ENCODE results near the gene XPR1.

Gene XPR1

GRCh38 chr1:180921891-180922630, 290.2 kb downstream of the XPR1 start:
- Histone ChIP-seq H3K9ac (ENCODE audit: low read length in 5 of 5) (no peak overlapping the region), H3K4me1 (ENCODE audit: control insufficient read depth in 5 of 5, insufficient read depth in 5 of 5, low read length in 5 of 5) (peaks cover 10 to 42% (median 30%) of the 10 kb centered on the region in 5 donors), H3K4me3 (ENCODE audit: low read depth in 1 of 5, low read length in 5 of 5) (no peak overlapping the region), H3K36me3 (ENCODE audit: control insufficient read depth in 5 of 5, insufficient read depth in 5 of 5, low read length in 5 of 5) (peaks cover 0 to 21% (median 13%) of the 10 kb centered on the region in 5 donors), H3K27ac (ENCODE audit: low read depth, low read length) (no peak overlapping the region), H3K9me3 (ENCODE audit: control insufficient read depth in 5 of 5, low read length in 5 of 5) (no peaks in the 10 kb centered on the region), H3K27me3 (ENCODE audit: control insufficient read depth in 5 of 5, insufficient read depth in 4 of 5, low read length in 5 of 5) (no peaks in the 10 kb centered on the region)

GRCh38 chr1:180922631-180923015, 290.8 kb downstream of the XPR1 start:
- Histone ChIP-seq H3K27me3 (ENCODE audit: control insufficient read depth in 5 of 5, insufficient read depth in 4 of 5, low read length in 5 of 5) (no peaks in the 10 kb centered on the region), H3K4me3 (ENCODE audit: low read depth in 1 of 5, low read length in 5 of 5) (no peak overlapping the region), H3K27ac (ENCODE audit: low read depth, low read length) (no peak overlapping the region)

GRCh38 chr1:180923021-180923841, 291.4 kb downstream of the XPR1 start:
- peak overlapping the region in 3 of 5 donors; percentile 8 to 32 (median 26) for H3K4me3 ChIP-seq (ENCODE audit: low read depth in 1 of 5, low read length in 5 of 5)
- H3K27me3 ChIP-seq (ENCODE audit: control insufficient read depth in 5 of 5, insufficient read depth in 4 of 5, low read length in 5 of 5) = no peaks in the 10 kb centered on the region
- H3K9ac ChIP-seq (ENCODE audit: low read length in 5 of 5) = no peak overlapping the region
- no peaks in the 10 kb centered on the region for H3K9me3 ChIP-seq (ENCODE audit: control insufficient read depth in 5 of 5, low read length in 5 of 5)
- peaks cover 0 to 9% (median 8%) of the 10 kb centered on the region in 5 donors for H3K36me3 ChIP-seq (ENCODE audit: control insufficient read depth in 5 of 5, insufficient read depth in 5 of 5, low read length in 5 of 5)
- H3K27ac ChIP-seq (ENCODE audit: low read depth, low read length) = no peak overlapping the region
- peaks cover 10 to 44% (median 31%) of the 10 kb centered on the region in 5 donors for H3K4me1 ChIP-seq (ENCODE audit: control insufficient read depth in 5 of 5, insufficient read depth in 5 of 5, low read length in 5 of 5)

More at GRCh38 chr1:180922631-180923015, 290.8 kb downstream of the XPR1 start:
- H3K9me3 ChIP-seq (ENCODE audit: control insufficient read depth in 5 of 5, low read length in 5 of 5) = no peaks in the 10 kb centered on the region
- H3K9ac ChIP-seq (ENCODE audit: low read length in 5 of 5) = no peak overlapping the region
- peaks cover 0 to 15% (median 13%) of the 10 kb centered on the region in 5 donors for H3K36me3 ChIP-seq (ENCODE audit: control insufficient read depth in 5 of 5, insufficient read depth in 5 of 5, low read length in 5 of 5)
- H3K4me1 ChIP-seq (ENCODE audit: control insufficient read depth in 5 of 5, insufficient read depth in 5 of 5, low read length in 5 of 5) = peaks cover 10 to 44% (median 31%) of the 10 kb centered on the region in 5 donors

- peaks cover 10 to 40% (median 31%) of the 10 kb centered on the region in 5 donors for H3K4me1 ChIP-seq (ENCODE audit: control insufficient read depth in 5 of 5, insufficient read depth in 5 of 5, low read length in 5 of 5)
- H3K27ac ChIP-seq (ENCODE audit: low read depth, low read length) = no peak overlapping the region
- no peak overlapping the region for H3K9ac ChIP-seq (ENCODE audit: low read length in 5 of 5)
- H3K4me3 ChIP-seq (ENCODE audit: low read depth in 1 of 5, low read length in 5 of 5) = no peak overlapping the region
- H3K9me3 ChIP-seq (ENCODE audit: control insufficient read depth in 5 of 5, low read length in 5 of 5) = no peaks in the 10 kb centered on the region
- H3K27me3 ChIP-seq (ENCODE audit: control insufficient read depth in 5 of 5, insufficient read depth in 4 of 5, low read length in 5 of 5) = no peaks in the 10 kb centered on the region
- H3K36me3 ChIP-seq (ENCODE audit: control insufficient read depth in 5 of 5, insufficient read depth in 5 of 5, low read length in 5 of 5) = peaks cover 0 to 8% (median 3%) of the 10 kb centered on the region in 5 donors
These were observed 292.1 kb downstream of the XPR1 start for GRCh38 chr1:180923887-180924286.

GRCh38 chr1:180924939-180925338, 293.1 kb downstream of the XPR1 start:
- Histone ChIP-seq H3K9ac (ENCODE audit: low read length in 5 of 5) (no peak overlapping the region), H3K4me1 (ENCODE audit: control insufficient read depth in 5 of 5, insufficient read depth in 5 of 5, low read length in 5 of 5) (peaks cover 10 to 36% (median 31%) of the 10 kb centered on the region in 5 donors), H3K27me3 (ENCODE audit: control insufficient read depth in 5 of 5, insufficient read depth in 4 of 5, low read length in 5 of 5) (no peaks in the 10 kb centered on the region), H3K9me3 (ENCODE audit: control insufficient read depth in 5 of 5, low read length in 5 of 5) (no peaks in the 10 kb centered on the region), H3K27ac (ENCODE audit: low read depth, low read length) (no peak overlapping the region), H3K36me3 (ENCODE audit: control insufficient read depth in 5 of 5, insufficient read depth in 5 of 5, low read length in 5 of 5) (peaks cover 0 to 13% (median 11%) of the 10 kb centered on the region in 5 donors), H3K4me3 (ENCODE audit: low read depth in 1 of 5, low read length in 5 of 5) (no peak overlapping the region)

GRCh38 chr1:180925471-180926051, 293.7 kb downstream of the XPR1 start:
- peaks cover 0 to 14% (median 12%) of the 10 kb centered on the region in 5 donors for H3K36me3 ChIP-seq (ENCODE audit: control insufficient read depth in 5 of 5, insufficient read depth in 5 of 5, low read length in 5 of 5)
- H3K27ac ChIP-seq (ENCODE audit: low read depth, low read length) = no peak overlapping the region
- H3K4me1 ChIP-seq (ENCODE audit: control insufficient read depth in 5 of 5, insufficient read depth in 5 of 5, low read length in 5 of 5) = peaks cover 10 to 35% (median 31%) of the 10 kb centered on the region in 5 donors
- H3K9me3 ChIP-seq (ENCODE audit: control insufficient read depth in 5 of 5, low read length in 5 of 5) = no peaks in the 10 kb centered on the region
- no peak overlapping the region for H3K4me3 ChIP-seq (ENCODE audit: low read depth in 1 of 5, low read length in 5 of 5)
- H3K27me3 ChIP-seq (ENCODE audit: control insufficient read depth in 5 of 5, insufficient read depth in 4 of 5, low read length in 5 of 5) = no peaks in the 10 kb centered on the region
- no peak overlapping the region for H3K9ac ChIP-seq (ENCODE audit: low read length in 5 of 5)

GRCh38 chr1:180926164-180926981, 294.6 kb downstream of the XPR1 start:
- Histone ChIP-seq H3K4me1 (ENCODE audit: control insufficient read depth in 5 of 5, insufficient read depth in 5 of 5, low read length in 5 of 5) (peaks cover 10 to 43% (median 38%) of the 10 kb centered on the region in 5 donors), H3K27ac (ENCODE audit: low read depth, low read length) (no peak overlapping the region), H3K27me3 (ENCODE audit: control insufficient read depth in 5 of 5, insufficient read depth in 4 of 5, low read length in 5 of 5) (no peaks in the 10 kb centered on the region), H3K9ac (ENCODE audit: low read length in 5 of 5) (peak overlapping the region in 1 of 5 donors; percentile 41), H3K36me3 (ENCODE audit: control insufficient read depth in 5 of 5, insufficient read depth in 5 of 5, low read length in 5 of 5) (peaks cover 0 to 17% (median 14%) of the 10 kb centered on the region in 5 donors), H3K4me3 (ENCODE audit: low read depth in 1 of 5, low read length in 5 of 5) (peak overlapping the region in 4 of 5 donors; percentile 10 to 40 (median 15)), H3K9me3 (ENCODE audit: control insufficient read depth in 5 of 5, low read length in 5 of 5) (no peaks in the 10 kb centered on the region)

- Histone ChIP-seq H3K4me1 (ENCODE audit: control insufficient read depth in 5 of 5, insufficient read depth in 5 of 5, low read length in 5 of 5) (peaks cover 12 to 53% (median 47%) of the 10 kb centered on the region in 5 donors), H3K27me3 (ENCODE audit: control insufficient read depth in 5 of 5, insufficient read depth in 4 of 5, low read length in 5 of 5) (no peaks in the 10 kb centered on the region), H3K27ac (ENCODE audit: low read depth, low read length) (no peak overlapping the region), H3K9me3 (ENCODE audit: control insufficient read depth in 5 of 5, low read length in 5 of 5) (no peaks in the 10 kb centered on the region), H3K36me3 (ENCODE audit: control insufficient read depth in 5 of 5, insufficient read depth in 5 of 5, low read length in 5 of 5) (peaks cover 0 to 17% (median 14%) of the 10 kb centered on the region in 5 donors), H3K9ac (ENCODE audit: low read length in 5 of 5) (no peak overlapping the region), H3K4me3 (ENCODE audit: low read depth in 1 of 5, low read length in 5 of 5) (no peak overlapping the region)
These were observed 295.5 kb downstream of the XPR1 start for GRCh38 chr1:180927348-180927747.

GRCh38 chr1:180927841-180928240, 296.0 kb downstream of the XPR1 start:
- Histone ChIP-seq H3K9me3 (ENCODE audit: control insufficient read depth in 5 of 5, low read length in 5 of 5) (no peaks in the 10 kb centered on the region), H3K27ac (ENCODE audit: low read depth, low read length) (no peak overlapping the region), H3K4me1 (ENCODE audit: control insufficient read depth in 5 of 5, insufficient read depth in 5 of 5, low read length in 5 of 5) (peaks cover 12 to 58% (median 51%) of the 10 kb centered on the region in 5 donors), H3K4me3 (ENCODE audit: low read depth in 1 of 5, low read length in 5 of 5) (no peak overlapping the region), H3K27me3 (ENCODE audit: control insufficient read depth in 5 of 5, insufficient read depth in 4 of 5, low read length in 5 of 5) (no peaks in the 10 kb centered on the region), H3K9ac (ENCODE audit: low read length in 5 of 5) (no peak overlapping the region), H3K36me3 (ENCODE audit: control insufficient read depth in 5 of 5, insufficient read depth in 5 of 5, low read length in 5 of 5) (peaks cover 0 to 17% (median 14%) of the 10 kb centered on the region in 5 donors)

Data from subcutaneous abdominal adipose tissue (tissue), 5 donors.